ENCODE data around the gene CTSD. TPM values are rescaled to one million over a fixed set of nuclear protein-coding genes. Genes with fewer than 3 reads are reported as not detected.

CTSD gene
- polyA plus RNA-seq, 1 experiment, result 77.8 TPM

DNA sequence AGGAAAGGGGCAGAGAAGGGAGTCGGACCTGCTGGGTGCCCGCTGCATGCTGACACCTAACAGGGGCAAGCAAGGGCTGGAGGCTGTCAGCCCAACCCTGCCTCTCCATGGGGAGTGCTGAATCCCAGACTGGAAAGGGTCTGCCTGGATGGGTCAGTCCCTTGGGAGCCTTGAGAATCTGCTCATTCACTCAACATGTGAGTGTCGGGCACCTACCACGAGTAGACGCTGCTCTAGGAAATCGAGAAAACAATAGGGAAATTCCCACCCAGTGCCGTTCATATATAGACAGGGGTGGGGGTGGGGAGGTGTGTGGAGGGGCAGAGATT, 4.4 kb upstream of the CTSD start:
- H3K27ac ChIP-seq (ENCODE audit: low read depth, low read length), result no peak overlapping the region
- ChIA-PET POLR2A (no interaction called here), CTCF (no interaction called here)
- no peaks in the 10 kb centered on the region; the same call in 1 of the 2 replicates for H3K9me3 ChIP-seq (ENCODE audit: control insufficient read depth, insufficient read depth, low read length)
- H3K27me3 ChIP-seq (ENCODE audit: control insufficient read depth, insufficient read depth, low read length), result no peaks in the 10 kb centered on the region
- TF ChIP-seq, protein P1, sequence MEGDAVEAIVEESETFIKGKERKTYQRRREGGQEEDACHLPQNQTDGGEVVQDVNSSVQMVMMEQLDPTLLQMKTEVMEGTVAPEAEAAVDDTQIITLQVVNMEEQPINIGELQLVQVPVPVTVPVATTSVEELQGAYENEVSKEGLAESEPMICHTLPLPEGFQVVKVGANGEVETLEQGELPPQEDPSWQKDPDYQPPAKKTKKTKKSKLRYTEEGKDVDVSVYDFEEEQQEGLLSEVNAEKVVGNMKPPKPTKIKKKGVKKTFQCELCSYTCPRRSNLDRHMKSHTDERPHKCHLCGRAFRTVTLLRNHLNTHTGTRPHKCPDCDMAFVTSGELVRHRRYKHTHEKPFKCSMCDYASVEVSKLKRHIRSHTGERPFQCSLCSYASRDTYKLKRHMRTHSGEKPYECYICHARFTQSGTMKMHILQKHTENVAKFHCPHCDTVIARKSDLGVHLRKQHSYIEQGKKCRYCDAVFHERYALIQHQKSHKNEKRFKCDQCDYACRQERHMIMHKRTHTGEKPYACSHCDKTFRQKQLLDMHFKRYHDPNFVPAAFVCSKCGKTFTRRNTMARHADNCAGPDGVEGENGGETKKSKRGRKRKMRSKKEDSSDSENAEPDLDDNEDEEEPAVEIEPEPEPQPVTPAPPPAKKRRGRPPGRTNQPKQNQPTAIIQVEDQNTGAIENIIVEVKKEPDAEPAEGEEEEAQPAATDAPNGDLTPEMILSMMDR (IDR thresholded peaks at IDR 0.05; ENCODE audit: low read depth, low read length), result no peak
- no peak for DNase-seq (ENCODE audit: low read depth, low spot score)
- H3K4me3 ChIP-seq (ENCODE audit: low read depth, low read length), result no peak overlapping the region

DNA sequence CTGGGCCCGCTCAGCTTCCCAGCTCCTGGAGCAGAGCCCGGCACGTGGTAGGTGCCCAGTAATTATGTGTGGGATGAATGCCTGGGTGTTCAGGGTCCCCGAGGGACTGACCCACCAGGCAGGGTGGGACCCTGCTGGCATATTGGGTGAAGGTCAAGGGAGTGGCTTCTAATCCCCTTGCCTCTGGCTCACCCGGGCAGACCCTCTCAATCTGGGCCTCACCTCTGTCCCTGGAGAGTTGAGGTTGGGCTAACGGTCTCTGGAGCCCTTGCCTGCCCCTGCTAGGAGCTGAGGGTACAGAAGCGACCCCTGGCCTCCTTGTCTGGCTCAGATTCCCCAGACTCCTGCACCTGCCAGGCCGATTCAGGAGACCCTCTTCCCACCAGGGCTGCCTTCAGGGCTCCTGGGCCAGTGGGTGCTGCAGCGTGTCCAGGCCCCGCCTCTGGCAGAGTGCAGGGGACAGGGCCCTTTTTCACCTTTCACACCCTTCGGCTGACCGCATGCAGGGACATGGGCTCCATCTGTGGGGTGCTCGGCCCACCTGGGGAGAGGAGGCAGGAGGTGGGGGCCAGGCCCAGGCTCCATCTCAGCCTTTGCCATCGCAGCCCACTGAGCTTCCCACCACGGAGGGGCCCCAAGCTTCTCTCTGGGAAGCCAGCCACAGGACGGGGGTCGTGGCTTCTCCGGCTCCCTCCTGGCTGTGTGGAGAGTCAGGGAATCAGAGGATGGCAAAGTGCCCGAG, 3.8 kb upstream of the CTSD start:
- ChIA-PET CTCF (no interaction called here), POLR2A (no interaction called here)
- Histone ChIP-seq H3K27ac (ENCODE audit: low read depth, low read length) (no peak overlapping the region), H3K9me3 (ENCODE audit: control insufficient read depth, insufficient read depth, low read length) (no peaks in the 10 kb centered on the region; the same call in 1 of the 2 replicates), H3K4me3 (ENCODE audit: low read depth, low read length) (no peak overlapping the region), H3K27me3 (ENCODE audit: control insufficient read depth, insufficient read depth, low read length) (no peaks in the 10 kb centered on the region)
- DNase-seq (ENCODE audit: low read depth, low spot score), result no peak
- TF ChIP-seq, protein P1 (IDR thresholded peaks at IDR 0.05; ENCODE audit: low read depth, low read length), result no peak

DNA sequence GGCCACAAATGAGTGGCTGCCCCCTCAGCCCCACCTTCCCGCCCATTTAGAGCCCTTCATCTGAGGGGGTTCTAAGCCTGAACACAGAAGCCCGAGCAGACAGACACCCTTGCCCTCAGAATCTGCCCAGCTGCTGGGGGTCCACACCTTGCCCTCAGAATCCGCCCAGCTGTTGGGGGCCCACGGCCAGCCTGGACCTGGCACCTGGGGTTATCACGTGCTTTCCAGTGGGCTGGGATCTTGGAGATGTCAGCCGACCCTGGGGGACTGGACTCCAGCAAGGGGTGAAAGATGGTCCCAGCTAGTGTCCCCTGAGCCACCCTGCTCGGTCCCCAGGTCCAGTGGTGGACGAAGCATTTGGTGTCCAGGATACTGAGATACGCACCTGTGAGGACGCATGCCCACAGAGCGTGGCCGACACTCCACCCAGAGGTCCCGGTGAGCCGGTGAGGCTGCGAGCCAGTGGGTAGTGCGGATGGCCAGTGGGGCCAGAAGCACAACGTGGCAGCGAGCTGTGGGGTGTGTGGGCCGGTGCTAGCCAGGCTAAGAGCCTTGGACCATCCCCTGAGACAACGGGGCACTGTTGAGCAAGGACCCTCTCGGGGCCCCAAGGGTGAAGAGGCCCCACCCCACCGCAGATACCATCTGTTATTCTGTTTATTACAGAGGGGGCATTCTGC, 3.1 kb upstream of the CTSD start:
- POLR2A ChIA-PET, result no interaction called here
- H3K4me3 ChIP-seq (ENCODE audit: low read depth, low read length), result no peak overlapping the region
- TF ChIP-seq, protein P1 (IDR thresholded peaks at IDR 0.05; ENCODE audit: low read depth, low read length), result no peak
- H3K27me3 ChIP-seq (ENCODE audit: control insufficient read depth, insufficient read depth, low read length), result no peaks in the 10 kb centered on the region
- CTCF ChIA-PET, result no interaction called here
- DNase-seq (ENCODE audit: low read depth, low spot score), result no peak
- no peaks in the 10 kb centered on the region; the same call in 1 of the 2 replicates for H3K9me3 ChIP-seq (ENCODE audit: control insufficient read depth, insufficient read depth, low read length)
- H3K27ac ChIP-seq (ENCODE audit: low read depth, low read length), result no peak overlapping the region

DNA sequence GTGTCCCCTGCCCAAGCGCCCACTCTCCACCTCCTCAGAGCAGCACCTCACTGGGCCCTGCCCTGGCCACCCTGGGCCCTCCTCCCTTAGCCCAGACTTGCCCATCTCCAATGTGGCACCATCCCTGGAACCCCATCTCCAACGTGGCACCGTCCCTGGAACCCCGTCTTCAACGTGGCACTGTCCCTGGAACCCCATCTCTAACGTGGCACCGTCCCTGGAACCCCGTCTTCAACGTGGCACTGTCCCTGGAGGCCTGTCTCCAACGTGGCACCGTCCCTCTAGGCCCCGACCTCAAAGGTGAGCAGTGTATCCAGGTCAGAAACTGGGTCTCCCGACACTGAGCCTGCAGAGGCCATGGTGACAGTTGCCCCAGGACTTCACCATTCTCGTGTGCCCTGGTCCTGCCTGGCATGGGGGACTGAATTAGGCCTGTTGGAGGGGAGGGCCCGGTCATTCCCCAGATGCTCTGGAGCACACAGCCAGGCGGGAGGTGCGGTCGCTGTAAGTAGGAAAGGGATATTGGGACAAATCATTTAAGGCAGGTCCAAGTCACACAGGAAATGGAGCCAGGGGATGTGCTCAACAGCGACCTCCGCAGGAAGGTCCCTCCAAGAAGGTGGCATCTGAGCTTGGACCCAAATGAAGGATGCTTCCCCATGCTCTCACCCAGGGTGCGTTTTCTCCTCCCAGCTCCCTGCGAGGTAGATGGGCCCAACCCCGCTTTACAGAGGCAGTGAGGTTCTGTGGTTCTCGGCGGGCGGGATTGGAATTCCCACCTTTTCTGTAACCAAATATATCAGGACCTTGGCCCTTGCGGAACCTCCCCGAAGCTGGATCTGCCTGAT, 2.4 kb upstream of the CTSD start:
- Histone ChIP-seq H3K27ac (ENCODE audit: low read depth, low read length) (no peak overlapping the region), H3K9me3 (ENCODE audit: control insufficient read depth, insufficient read depth, low read length) (no peaks in the 10 kb centered on the region; the same call in 1 of the 2 replicates), H3K27me3 (ENCODE audit: control insufficient read depth, insufficient read depth, low read length) (no peaks in the 10 kb centered on the region), H3K4me3 (ENCODE audit: low read depth, low read length) (no peak overlapping the region)
- ChIA-PET CTCF (interaction anchor here (1.8 kb wide), 1 partner anchor 72 kb away, joined by 7 read pairs; no protein-coding TSS in a partner anchor), POLR2A (no interaction called here)
- no peak for DNase-seq (ENCODE audit: low read depth, low spot score)
- TF ChIP-seq, protein P1 (IDR thresholded peaks at IDR 0.05; ENCODE audit: low read depth, low read length), result no peak

All from AG04450 (cell line).